Heart left ventricle (tissue), 16 donors: ENCODE measurements around the gene TMEM51. TPM values are rescaled to one million over a fixed set of nuclear protein-coding genes. Genes with fewer than 3 reads are reported as not detected.

ENCODE experiments used
- ATAC-seq, 4 donors: fragments of 200-7000 bp; cut with Tn5 transposase; one replicate each; pipeline ENCODE4 v1.9.1; 2020 to 2022; ENCODE audit warnings: moderate library complexity in 4 of 4, mild to moderate bottlenecking in 3 of 4, moderate number of reproducible peaks in 1 of 4
- DNase-seq, 5 donors: peaks; one replicate each; pipeline ENCODE4 v3.0.0-alpha.2; 2020
- H3K27ac ChIP-seq, 12 donors: fragments of 200-600 bp; sonication (generic) in 4 of 12; one replicate each; pipeline versions ENCODE4 v1.5.0 to v1.8.0; 2016 to 2022; ENCODE audit warnings: mild to moderate bottlenecking in 2 of 12
- H3K27me3 ChIP-seq, 9 donors: fragments of 200-600 bp; sonication (generic) in 2 of 9; one replicate each; pipeline versions ENCODE4 v1.5.1 to v1.8.0; 2016 to 2022; ENCODE audit warnings: mild to moderate bottlenecking in 3 of 9
- H3K36me3 ChIP-seq, 9 donors: fragments of 200-600 bp; sonication (generic) in 2 of 9; one replicate each; pipeline versions ENCODE4 v1.5.0 to v1.8.0; 2018 to 2022; ENCODE audit warnings: mild to moderate bottlenecking in 2 of 9
- H3K4me1 ChIP-seq, 12 donors: fragments of 200-600 bp; sonication (generic) in 4 of 12; one replicate each; pipeline versions ENCODE4 v1.5.0 to v1.8.0; 2016 to 2022; ENCODE audit warnings: mild to moderate bottlenecking in 3 of 12
- H3K4me3 ChIP-seq, 12 donors: fragments of 200-600 bp; sonication (generic) in 4 of 12; one replicate each; pipeline versions ENCODE4 v1.5.0 to v1.8.0; 2017 to 2022; ENCODE audit warnings: mild to moderate bottlenecking in 9 of 12, moderate library complexity in 4 of 12
- H3K9me3 ChIP-seq, 12 donors: fragments of 200-600 bp; sonication (generic) in 4 of 12; one replicate each; pipeline versions ENCODE4 v1.5.0 to v1.8.0; 2016 to 2022; ENCODE audit warnings: mild to moderate bottlenecking in 1 of 12
- CTCF ChIP-seq, 12 donors: fragments of 200-600 bp; sonication (generic) in 4 of 12; IDR thresholded peaks; one replicate each; pipeline versions ENCODE4 v1.5.0 to v1.8.0; 2018 to 2022; ENCODE audit warnings: antibody characterized with exemption in 12 of 12, mild to moderate bottlenecking in 5 of 12
- POLR2A ChIP-seq, 2 donors: fragments of 450-650 bp; IDR thresholded peaks; one replicate each; pipeline ENCODE4 v1.6.1; 2017; ENCODE audit warnings: antibody characterized with exemption in 2 of 2, mild to moderate bottlenecking in 2 of 2, moderate library complexity in 2 of 2
- WGBS, 4 donors: extraction: QIAGEN DNeasy Blood & Tissue Kit in 2 of 4; methylation state at CpG; one replicate each; pipeline versions ENCODE4 v1.1.5 to v1.1.7; 2013 to 2018; 5-methylcytosine and 5-hydroxymethylcytosine counted together
- intact Hi-C, 10 donors: fragments of 100-400 bp; cut with DNase I; formaldehyde crosslinking; loops; one replicate each; pipeline versions ENCODE4 v1.11.1 to v1.14.2; 2022
- polyA plus RNA-seq, 2 donors: library from polyadenylated mRNA; stranded (reverse); fragments of 200-250 nt; gene quantifications; one replicate each; pipeline ENCODE4 v1.2.3, GENCODE V29; 2013
- total RNA-seq, 9 donors: library from RNA; depleted of rRNA in 2 of 9; stranded (reverse); fragments of >200 nt in 2 of 9; fragmentation: NEBNext Ultra II Directional in 3 of 9; extraction: Animal tissue kit (Norgen Biotek cat#: 25700) in 3 of 9; gene quantifications; one replicate each; pipeline versions ENCODE4 v1.1.0 to v1.2.4, GENCODE V29; 2016 to 2023
- donor health status: ischemic (EF 13 %, LVEDD 7.1; RV severe dilation, severe dysfunction).
- donor health status: healthy with polysubstance abuse.
- donor health status: DM: no; HTN: yes; CAD: no.
- donor health status: DM: no; HTN: no; CAD: no.
- donor health status: ischemic (EF 25% LVEDD 6.9; RV normal size, moderate dysfunction).
- donor health status: ischemic (EF 25% LVEDD 5.7; RV mildly dilated, moderate dysfunction).
- donor health status: healthy.
- donor health status: DM: yes; HTN: yes; CAD: no.
- donor health status: ischemic (EF 35%, LVEDD 5.7; RV mildly dilated, moderate dysfunction).
- donor health status: nonischemic (EF 11% LVEDD 7.7; RV severe dilation, severe dysfunction).
- donor health status: DM: yes; HTN: yes; CAD: no.
- donor health status: PGD.
- donor health status: ischemic (EF 29% LVEDD 5.4; RV normal size, mild dysfunction).
- donor health status: nonischemic (EF 23%, LVEDD 6.1; RV moderate dilation, normal function).

Gene TMEM51
- total and polyA plus RNA-seq, 11 donors: 2.0 to 9.5 (median 3.8) TPM

GRCh38 chr1:15211424-15211823, 57.9 kb downstream of the TMEM51 start:
- intact Hi-C loops: loop anchor here in 1 of 10 donors (5.0 kb wide), 1 partner anchor 54 kb away; no protein-coding TSS in a partner anchor
- 95 to 99% (median 96%) methylated on average over 3 of the region's 3 CpGs for WGBS, 4 donors
- H3K4me1 ChIP-seq: peaks cover 0 to 45% (median 11%) of the 10 kb centered on the region in 12 donors

GRCh38 chr1:15212216-15212953, 58.8 kb downstream of the TMEM51 start:
- WGBS, 4 donors: 75 to 81% (median 76%) methylated on average over 16 to 17 of the region's 17 CpGs

More at GRCh38 chr1:15211424-15211823, 57.9 kb downstream of the TMEM51 start:
- no peak for ATAC-seq
- TF ChIP-seq POLR2A (IDR thresholded peaks at IDR 0.05): no peak
- no peak for TF ChIP-seq CTCF (IDR thresholded peaks at IDR 0.05)
- Histone ChIP-seq H3K9me3 (no peaks in the 10 kb centered on the region), H3K27ac (peak overlapping the region in 5 of 12 donors; percentile 2 to 41 (median 30)), H3K27me3 (no peaks in the 10 kb centered on the region), H3K36me3 (no peaks in the 10 kb centered on the region), H3K4me3 (no peak overlapping the region)
- DNase-seq: no peak

GRCh38 chr1:15212954-15213291, 59.4 kb downstream of the TMEM51 start:
- H3K4me3 ChIP-seq: no peak overlapping the region
- ATAC-seq (no peak), DNase-seq (no peak)
- H3K36me3 ChIP-seq: no peaks in the 10 kb centered on the region
- no peaks in the 10 kb centered on the region for H3K9me3 ChIP-seq
- peak overlapping the region in 3 of 12 donors; percentile 40 to 80 (median 55) for H3K27ac ChIP-seq
- intact Hi-C loops: loop anchor here in 1 of 10 donors (5.0 kb wide), 1 partner anchor 56 kb away; no protein-coding TSS in a partner anchor
- 73 to 91% (median 87%) methylated on average over 3 of the region's 3 CpGs for WGBS, 4 donors
- TF ChIP-seq POLR2A (IDR thresholded peaks at IDR 0.05) (no peak), CTCF (IDR thresholded peaks at IDR 0.05) (no peak)
- H3K27me3 ChIP-seq: no peaks in the 10 kb centered on the region
- H3K4me1 ChIP-seq: peaks cover 0 to 46% (median 9%) of the 10 kb centered on the region in 12 donors

More at GRCh38 chr1:15212216-15212953, 58.8 kb downstream of the TMEM51 start:
- Histone ChIP-seq H3K4me1 (peaks cover 0 to 45% (median 11%) of the 10 kb centered on the region in 12 donors), H3K36me3 (no peaks in the 10 kb centered on the region), H3K27ac (peak overlapping the region in 2 of 12 donors; percentile 40 to 80), H3K9me3 (no peaks in the 10 kb centered on the region), H3K27me3 (no peaks in the 10 kb centered on the region), H3K4me3 (no peak overlapping the region)
- TF ChIP-seq POLR2A (IDR thresholded peaks at IDR 0.05): no peak
- TF ChIP-seq CTCF (IDR thresholded peaks at IDR 0.05): no peak
- intact Hi-C loops: loop anchor here in 1 of 10 donors (5.0 kb wide), 1 partner anchor 55 kb away; no protein-coding TSS in a partner anchor
- ATAC-seq: peak in 1 of 4 donors; percentile 44
- DNase-seq: no peak

GRCh38 chr1:15213341-15213821, 59.8 kb downstream of the TMEM51 start:
- intact Hi-C loops: loop anchor here in 1 of 10 donors (5.0 kb wide), 1 partner anchor 56 kb away; no protein-coding TSS in a partner anchor
- Histone ChIP-seq H3K4me1 (peaks cover 0 to 50% (median 9%) of the 10 kb centered on the region in 12 donors), H3K9me3 (no peaks in the 10 kb centered on the region), H3K27ac (peak overlapping the region in 5 of 12 donors; percentile 21 to 80 (median 55)), H3K27me3 (no peaks in the 10 kb centered on the region), H3K36me3 (no peaks in the 10 kb centered on the region), H3K4me3 (no peak overlapping the region)
- 67 to 76% (median 68%) methylated on average over 7 of the region's 7 CpGs for WGBS, 4 donors
- ATAC-seq (peak in 2 of 4 donors; percentile 12 to 31), DNase-seq (no peak)
- no peak for TF ChIP-seq POLR2A (IDR thresholded peaks at IDR 0.05)
- no peak for TF ChIP-seq CTCF (IDR thresholded peaks at IDR 0.05)
